Activated CD8-positive, alpha-beta memory T cell treated with anti-CD3 and anti-CD28 coated beads, Interleukin-2, amount 50 U/mL, for 48 hours (primary cell): ENCODE results near the gene VWA2.

Source experiments
- DNase-seq: peaks from one replicate; pipeline ENCODE4 v3.0.0-alpha.2; 2020

VWA2 gene

GRCh38 chr10:114246679-114247305, 7.7 kb downstream of the VWA2 start:
- no peak for DNase-seq

GRCh38 chr10:114250236-114250635, 11.2 kb downstream of the VWA2 start:
- DNase-seq = no peak

DNA sequence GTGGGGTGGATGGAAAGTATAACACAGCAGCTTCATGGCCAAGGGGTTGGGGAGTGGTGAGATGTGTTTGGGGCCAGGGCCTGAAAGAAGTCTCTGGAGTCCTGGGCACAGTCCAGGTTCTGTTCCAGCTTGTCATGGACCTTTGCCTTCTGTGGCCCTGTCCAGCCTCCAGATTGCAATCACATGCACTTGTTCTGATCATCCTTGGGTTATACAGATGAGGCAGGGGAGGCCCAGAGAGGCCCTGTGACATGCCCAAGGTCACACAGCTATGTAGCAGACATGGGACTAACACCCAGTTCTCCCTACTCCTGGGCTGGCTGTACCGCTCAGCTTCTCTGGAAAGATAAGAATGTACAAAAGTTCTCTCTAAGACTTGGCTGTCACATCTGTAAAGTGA, 11.7 kb downstream of the VWA2 start:
- no peak for DNase-seq

GRCh38 chr10:114252092-114252491, 13.0 kb downstream of the VWA2 start:
- no peak for DNase-seq

DNA sequence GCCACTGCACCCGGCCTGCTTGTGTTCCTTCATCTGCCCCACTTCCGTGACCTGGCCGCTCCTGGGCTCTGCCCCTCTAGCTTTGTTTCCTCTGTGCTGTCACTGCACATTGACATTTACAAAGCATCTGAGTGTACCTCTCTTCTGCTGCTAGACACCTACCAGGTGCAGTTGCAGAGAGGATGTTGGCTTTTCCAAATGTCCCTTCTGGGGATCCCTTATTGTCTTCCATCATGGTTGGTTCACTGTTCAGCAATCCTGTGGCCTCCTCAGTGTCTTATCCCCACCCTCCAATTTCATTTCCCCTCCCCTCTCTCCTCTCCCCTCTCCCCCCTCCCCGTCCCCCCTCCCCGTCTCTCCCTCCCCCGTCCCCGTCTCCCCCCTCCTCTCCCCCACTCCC, 13.8 kb downstream of the VWA2 start:
- DNase-seq = no peak

- DNase-seq = no peak
These were observed 16.2 kb downstream of the VWA2 start for GRCh38 chr10:114255227-114255626.

GRCh38 chr10:114256008-114256765, 17.1 kb downstream of the VWA2 start:
- DNase-seq = no peak

GRCh38 chr10:114256822-114257221, 17.8 kb downstream of the VWA2 start:
- no peak for DNase-seq

DNA sequence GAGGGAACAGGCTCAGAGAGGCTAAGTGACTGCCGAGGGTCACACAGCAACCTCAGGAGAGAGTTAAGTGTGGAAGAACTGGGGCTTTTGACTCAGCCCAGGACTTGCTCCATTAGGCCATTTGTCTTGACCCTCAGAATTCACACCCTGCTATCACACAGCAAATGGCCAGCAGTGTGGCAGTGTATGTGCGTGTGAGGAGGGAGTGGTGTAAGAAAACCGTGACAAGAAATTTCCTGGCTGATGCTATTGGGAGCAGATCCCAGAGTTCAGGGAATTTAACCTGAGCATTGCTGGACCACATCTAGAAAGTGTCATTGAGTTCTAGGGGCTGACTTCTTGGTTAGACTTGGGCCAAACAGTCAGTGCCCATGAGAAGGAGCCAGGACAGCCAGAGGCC, 18.4 kb downstream of the VWA2 start:
- no peak for DNase-seq

GRCh38 chr10:114258274-114258840, 19.3 kb downstream of the VWA2 start:
- DNase-seq = no peak

DNA sequence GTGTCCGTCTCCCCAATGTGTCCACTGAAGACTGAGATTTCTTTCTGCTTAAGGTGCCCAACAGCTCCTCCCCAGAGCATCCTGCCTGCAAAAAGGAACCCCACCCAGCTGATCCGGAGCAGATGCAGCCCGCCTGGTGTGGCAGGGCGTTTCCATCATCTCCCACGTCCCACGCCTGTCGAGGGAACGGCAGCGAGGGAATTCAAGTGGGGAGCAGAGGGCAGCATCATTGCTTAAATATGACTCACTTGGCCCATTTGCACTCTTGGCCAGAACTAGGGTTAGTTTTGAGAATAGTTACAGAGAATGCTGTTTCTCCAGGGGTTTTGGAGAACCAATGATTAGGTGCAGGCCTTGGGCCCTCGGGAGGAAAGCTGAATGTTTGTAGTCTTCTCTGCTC, 20.8 kb downstream of the VWA2 start:
- no peak for DNase-seq

- no peak for DNase-seq
These were observed 21.3 kb downstream of the VWA2 start for GRCh38 chr10:114260366-114260765.

- DNase-seq = no peak
These were observed 22.0 kb downstream of the VWA2 start for GRCh38 chr10:114261076-114261475.

DNA sequence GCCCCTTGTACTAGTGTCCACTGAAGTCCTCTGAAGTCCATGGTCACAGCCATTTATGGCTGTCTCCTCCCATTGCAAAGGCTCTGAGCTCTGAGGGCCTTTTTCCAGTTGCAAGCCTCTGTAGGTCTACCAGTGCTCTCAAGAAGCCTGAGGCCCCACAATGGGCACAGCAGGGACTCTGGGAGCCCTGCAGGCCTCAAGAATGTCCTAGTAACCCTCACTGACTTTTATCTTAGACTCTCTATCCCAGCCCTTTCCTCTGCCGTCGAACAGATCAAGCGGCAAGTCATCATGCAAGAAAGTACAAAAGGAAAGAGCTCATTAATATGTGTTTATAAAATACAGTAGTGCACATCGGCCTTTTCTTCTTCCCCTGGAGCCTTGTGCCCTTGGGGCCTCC, 23.4 kb downstream of the VWA2 start:
- DNase-seq = no peak

DNA sequence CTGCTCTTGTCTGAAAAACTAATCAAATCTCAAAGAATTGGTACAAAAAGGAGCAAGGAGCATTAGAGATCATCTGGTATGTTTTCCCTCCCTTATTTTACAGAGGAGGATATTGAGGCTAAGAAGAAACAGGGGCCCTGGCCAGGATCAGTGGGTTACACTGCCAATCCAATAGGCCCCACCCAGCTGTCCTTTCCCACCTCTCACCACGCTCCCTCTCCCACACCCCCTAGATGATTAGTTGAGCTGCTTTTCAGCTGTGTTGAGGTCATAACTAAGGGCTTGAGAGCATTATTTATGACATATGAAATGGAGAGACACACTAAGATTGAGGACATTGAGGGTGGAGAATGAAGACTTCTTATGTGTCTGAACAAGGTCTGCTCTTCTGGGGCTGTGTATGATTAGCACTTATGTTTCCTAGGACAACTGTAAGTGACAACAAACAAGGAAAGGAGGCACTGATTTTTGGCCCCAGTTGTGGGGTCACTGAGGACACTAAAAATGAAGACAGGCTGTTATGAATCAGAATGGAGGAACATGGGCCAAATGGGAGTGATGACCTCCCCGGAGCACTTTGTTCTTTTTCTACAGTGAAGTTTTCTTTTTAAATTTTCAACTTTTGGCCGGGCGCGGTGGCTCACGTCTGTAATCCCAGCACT, 26.5 kb downstream of the VWA2 start:
- DNase-seq = no peak

GRCh38 chr10:114266521-114266920, 27.5 kb downstream of the VWA2 start:
- DNase-seq = no peak

DNA sequence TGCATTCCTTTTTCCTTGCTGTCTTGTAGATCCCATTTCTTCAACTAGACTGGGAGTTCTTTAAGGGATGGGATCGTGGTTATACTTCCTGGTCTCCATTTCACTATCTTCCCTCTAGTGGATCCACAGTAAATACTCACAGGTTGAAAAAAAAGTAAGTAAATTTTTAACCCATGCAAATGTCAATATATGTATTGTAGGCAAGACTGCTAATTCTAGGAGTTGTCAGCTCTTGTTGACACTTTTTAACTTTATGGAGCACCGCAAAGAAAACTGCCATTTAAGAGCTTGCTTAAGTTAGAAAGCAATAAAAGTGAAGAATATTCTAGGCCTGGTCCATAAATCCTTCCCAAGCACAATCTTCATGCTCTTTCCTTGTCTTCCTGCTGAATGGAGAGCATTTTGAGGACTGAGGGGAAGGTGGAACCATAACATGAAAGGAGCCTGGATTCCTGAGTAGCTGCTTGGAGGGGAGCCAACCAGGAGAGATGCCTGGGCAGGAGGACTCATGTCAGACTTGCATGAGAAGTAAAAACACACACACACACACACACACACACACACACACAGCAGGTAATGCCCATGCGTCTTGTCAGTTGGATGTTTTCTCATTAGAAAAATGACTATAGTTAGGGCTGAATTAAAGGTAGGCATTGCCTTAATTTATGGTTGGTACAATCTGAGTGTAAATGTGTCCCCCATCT, 32.2 kb downstream of the VWA2 start:
- no peak for DNase-seq

- no peak for DNase-seq
These were observed 32.7 kb downstream of the VWA2 start for GRCh38 chr10:114271779-114272167.

GRCh38 chr10:114272696-114273095, 33.6 kb downstream of the VWA2 start:
- DNase-seq = no peak

- DNase-seq = no peak
These were observed 34.9 kb downstream of the VWA2 start for GRCh38 chr10:114273910-114274309.

GRCh38 chr10:114274616-114275453, 35.8 kb downstream of the VWA2 start:
- no peak for DNase-seq

DNA sequence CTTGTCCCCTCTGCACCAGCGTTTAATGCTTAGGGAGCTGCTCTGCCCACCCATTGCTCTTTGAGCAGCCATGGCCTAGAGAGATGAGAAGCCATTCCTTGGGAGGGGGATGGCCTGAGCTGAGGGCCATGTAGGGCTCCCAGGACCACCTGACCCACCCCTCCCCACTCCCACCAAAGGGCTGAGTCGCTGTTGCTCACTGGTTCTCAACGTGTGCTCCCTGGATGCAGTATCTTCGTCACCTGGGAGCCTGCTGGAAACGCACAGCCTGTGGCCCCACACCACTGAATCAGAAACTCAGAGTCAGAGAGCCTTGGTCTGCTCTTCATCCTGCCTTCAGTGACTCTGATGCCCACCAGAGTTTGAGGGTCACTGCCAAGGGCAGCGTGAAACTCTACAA, 37.0 kb downstream of the VWA2 start:
- DNase-seq = no peak
